Left ventricle myocardium inferior (tissue), 1 donor: ENCODE measurements around the gene NSD1. TPM values are rescaled to one million over a fixed set of nuclear protein-coding genes. Genes with fewer than 3 reads are reported as not detected.
A peak's percentile ranks its signal among the peaks of the same experiment; 100 is the strongest.

Experiments used
- DNase-seq: peaks from one replicate; pipeline ENCODE4 v3.0.0-alpha.2; 2020
- H3K27ac ChIP-seq: fragments of 200-600 bp; replicated peaks from 2 replicates; pipeline ENCODE4 v1.8.0; 2021
- H3K27me3 ChIP-seq: fragments of 200-600 bp; 2 replicates; pipeline ENCODE4 v1.8.0; 2021; ENCODE audit warnings: low read depth
- H3K36me3 ChIP-seq: fragments of 200-600 bp; 2 replicates; pipeline ENCODE4 v1.8.0; 2021
- H3K4me1 ChIP-seq: fragments of 200-600 bp; 2 replicates; pipeline ENCODE4 v1.8.0; 2021
- H3K4me3 ChIP-seq: fragments of 200-600 bp; 2 replicates; pipeline ENCODE4 v1.8.0; 2021; ENCODE audit warnings: mild to moderate bottlenecking, moderate library complexity
- H3K9me3 ChIP-seq: fragments of 200-600 bp; replicated peaks from 2 replicates; pipeline ENCODE4 v1.8.0; 2021
- CTCF ChIP-seq: fragments of 200-600 bp; IDR thresholded peaks from 2 replicates; pipeline ENCODE4 v1.8.0; 2021; ENCODE audit warnings: antibody characterized with exemption, mild to moderate bottlenecking, borderline replicate concordance
- intact Hi-C: fragments of 100-400 bp; cut with micrococcal nuclease; formaldehyde crosslinking; loops from one replicate; pipeline ENCODE4 v1.11.0; 2022
- total RNA-seq: library from RNA; stranded (reverse); fragmentation: NEBNext Ultra II Directional; extraction: Animal tissue kit (Norgen Biotek cat#: 25700); gene quantifications from one replicate; pipeline ENCODE4 v1.2.1, GENCODE V29; 2021
- donor health status: DM: no; HTN: yes; CAD: no; lungs with severe emphysema.

NSD1 gene
- total RNA-seq, 1 donor from 2014 or later: 40.8 TPM

- no peak for DNase-seq
- Histone ChIP-seq H3K27me3 (no peaks in the 10 kb centered on the region), H3K36me3 (peaks cover 7% of the 10 kb centered on the region), H3K4me1 (peaks cover 10% of the 10 kb centered on the region), H3K9me3 (no peaks in the 10 kb centered on the region), H3K4me3 (no peak overlapping the region), H3K27ac (no peak overlapping the region)
- intact Hi-C loops: no loop called here
- no peak for TF ChIP-seq CTCF
These were observed 92.2 kb downstream of the NSD1 start for GRCh38 chr5:177225798-177226197.

GRCh38 chr5:177226860-177227259 lies 93.3 kb downstream of the NSD1 start:
- H3K4me1 ChIP-seq: peaks cover 12% of the 10 kb centered on the region
- no peak overlapping the region for H3K27ac ChIP-seq
- no peak for DNase-seq
- H3K9me3 ChIP-seq: no peaks in the 10 kb centered on the region
- H3K36me3 ChIP-seq: peaks cover 8% of the 10 kb centered on the region
- H3K4me3 ChIP-seq: no peak overlapping the region
- no peaks in the 10 kb centered on the region for H3K27me3 ChIP-seq
- intact Hi-C loops: no loop called here
- no peak for TF ChIP-seq CTCF

GRCh38 chr5:177228751-177229150 lies 95.2 kb downstream of the NSD1 start:
- DNase-seq: no peak
- H3K4me1 ChIP-seq: peaks cover 31% of the 10 kb centered on the region
- H3K36me3 ChIP-seq: peaks cover 5% of the 10 kb centered on the region
- intact Hi-C loops: no loop called here
- no peak overlapping the region for H3K4me3 ChIP-seq
- TF ChIP-seq CTCF: no peak
- no peaks in the 10 kb centered on the region for H3K9me3 ChIP-seq
- H3K27me3 ChIP-seq: no peaks in the 10 kb centered on the region
- H3K27ac ChIP-seq: no peak overlapping the region

- DNase-seq: no peak
- Histone ChIP-seq H3K27me3 (no peaks in the 10 kb centered on the region), H3K4me3 (no peak overlapping the region), H3K36me3 (peaks cover 5% of the 10 kb centered on the region), H3K27ac (no peak overlapping the region), H3K4me1 (peaks cover 41% of the 10 kb centered on the region), H3K9me3 (no peaks in the 10 kb centered on the region)
- intact Hi-C loops: no loop called here
- TF ChIP-seq CTCF: no peak
These were observed 97.1 kb downstream of the NSD1 start for GRCh38 chr5:177230660-177231059.

- no peak for DNase-seq
- peaks cover 41% of the 10 kb centered on the region for H3K4me1 ChIP-seq
- H3K4me3 ChIP-seq: no peak overlapping the region
- no peaks in the 10 kb centered on the region for H3K9me3 ChIP-seq
- peak overlapping the region; percentile 1 for H3K27ac ChIP-seq
- no peaks in the 10 kb centered on the region for H3K27me3 ChIP-seq
- intact Hi-C loops: no loop called here
- H3K36me3 ChIP-seq: peaks cover 11% of the 10 kb centered on the region
- no peak for TF ChIP-seq CTCF
These were observed 98.1 kb downstream of the NSD1 start for GRCh38 chr5:177231479-177232250.
